GM23338 (cell line): ENCODE results near the gene TMEM165. TPM values are rescaled to one million over a fixed set of nuclear protein-coding genes. Genes with fewer than 3 reads are reported as not detected.

Source experiments
- polyA plus RNA-seq: library from polyadenylated mRNA; unstranded; fragments of >200 nt; fragmentation: Nextera tagmentation; extraction: Ambion mirVana; gene quantifications from 2 replicates; pipeline ENCODE4 v1.2.1, GENCODE V29; 2016
- small RNA-seq: library from RNA; depleted of rRNA; stranded (forward); fragments of <200 nt; gene quantifications from one replicate; pipeline ENCODE3, GENCODE V24; 2014; ENCODE audit warnings: low replicate concordance
- total RNA-seq: library from RNA; depleted of rRNA; stranded (reverse); fragments of >200 nt; shearing (Covaris generic); gene quantifications from 2 replicates; pipeline ENCODE4 v1.2.3, GENCODE V29; 2014; rRNA removed

TMEM165 gene
- total and polyA plus RNA-seq, 2 experiments from 2014 or later: 125 to 171 TPM

Small RNA genes within 50 kb of the gene (small RNA-seq; reads per million reads assigned to genes)
- not detected for gene RF00019

Other genes with a start within 250 kb of the TMEM165 start
- 23.0 and 34.4 TPM in 2 replicates for gene SRD5A3, start 49.7 kb upstream of the TMEM165 start, total RNA-seq
- gene SRD5A3, start 49.7 kb upstream of the TMEM165 start, polyA plus RNA-seq: 48.7 and 49.9 TPM in 2 replicates
- gene CLOCK, start 151.0 kb downstream of the TMEM165 start, total RNA-seq: 22.0 and 28.8 TPM in 2 replicates
- gene CLOCK, start 151.0 kb downstream of the TMEM165 start, polyA plus RNA-seq: 16.0 and 17.1 TPM in 2 replicates
- 0.35 TPM in 1 of 2 replicates, not detected in the other for gene PDCL2, start 196.3 kb downstream of the TMEM165 start, total RNA-seq
- 1.9 and 2.1 TPM in 2 replicates for gene PDCL2, start 196.3 kb downstream of the TMEM165 start, polyA plus RNA-seq
- gene NMU, start 240.3 kb downstream of the TMEM165 start, total RNA-seq: 40.2 and 47.5 TPM in 2 replicates
- 96.3 and 102 TPM in 2 replicates for gene NMU, start 240.3 kb downstream of the TMEM165 start, polyA plus RNA-seq